Liver (tissue), 9 donors: ENCODE results near the gene MYO9A. TPM values are rescaled to one million over a fixed set of nuclear protein-coding genes. Genes with fewer than 3 reads are reported as not detected.

Experiments used
- DNase-seq: peaks from one replicate; pipeline ENCODE4 v3.0.0-alpha.2; 2017; ENCODE audit warnings: low spot score
- H3K27ac ChIP-seq, 2 donors: one replicate each; pipeline ENCODE4 v1.7.0; 2013; ENCODE audit warnings: inconsistent platforms in 2 of 2, low read length in 2 of 2, control low read depth in 1 of 2, low read depth in 1 of 2, mild to moderate bottlenecking in 1 of 2
- H3K27me3 ChIP-seq, 4 donors: one replicate each; pipeline versions ENCODE4 v1.6.1 to v1.7.0; 2013; ENCODE audit warnings: low read length in 3 of 4, inconsistent platforms in 1 of 4, mild to moderate bottlenecking in 1 of 4, moderate library complexity in 1 of 4; ENCODE audit not compliant: control insufficient read depth in 4 of 4, insufficient read depth in 4 of 4
- H3K36me3 ChIP-seq, 4 donors: one replicate each; pipeline versions ENCODE4 v1.6.1 to v1.7.0; 2013; ENCODE audit warnings: low read length in 3 of 4, mild to moderate bottlenecking in 3 of 4, low read depth in 1 of 4, moderate library complexity in 1 of 4; ENCODE audit not compliant: control insufficient read depth in 4 of 4, insufficient read depth in 3 of 4
- H3K4me1 ChIP-seq, 4 donors: one replicate each; pipeline versions ENCODE4 v1.6.1 to v1.7.0; 2013; ENCODE audit warnings: low read length in 3 of 4, mild to moderate bottlenecking in 3 of 4, moderate library complexity in 1 of 4; ENCODE audit not compliant: control insufficient read depth in 4 of 4, insufficient read depth in 4 of 4
- H3K4me3 ChIP-seq, 3 donors: one replicate each; pipeline versions ENCODE4 v1.6.1 to v1.7.0; 2013; ENCODE audit warnings: low read length in 3 of 3, control low read depth in 1 of 3, low read depth in 1 of 3, mild to moderate bottlenecking in 1 of 3
- H3K9ac ChIP-seq, 2 donors: one replicate each; pipeline ENCODE4 v1.7.0; 2013; ENCODE audit warnings: low read length in 2 of 2, mild to moderate bottlenecking in 2 of 2, moderate library complexity in 2 of 2, control low read depth in 1 of 2, low read depth in 1 of 2
- H3K9me3 ChIP-seq, 4 donors: one replicate each; pipeline versions ENCODE4 v1.6.1 to v1.7.0; 2013; ENCODE audit warnings: low read length in 3 of 4; ENCODE audit not compliant: control insufficient read depth in 4 of 4
- ATF3 ChIP-seq: IDR thresholded peaks from 2 replicates; pipeline ENCODE4 v1.6.1; 2016; ENCODE audit warnings: antibody characterized with exemption
- EGR1 ChIP-seq, 2 donors: IDR thresholded peaks; 2 replicates each; pipeline ENCODE4 v1.6.1; 2016 to 2018; ENCODE audit warnings: antibody characterized with exemption in 2 of 2, low read depth in 2 of 2
- FOXA1 ChIP-seq: IDR thresholded peaks from 2 replicates; pipeline ENCODE4 v1.6.1; 2016; ENCODE audit warnings: antibody characterized with exemption
- FOXA2 ChIP-seq: IDR thresholded peaks from 2 replicates; pipeline ENCODE4 v1.6.1; 2016; ENCODE audit warnings: antibody characterized with exemption
- GABPA ChIP-seq, 2 donors: IDR thresholded peaks in 1 of 2; conservative IDR thresholded peaks in 1 of 2; 2 replicates each; pipeline ENCODE4 v1.6.1; 2016; ENCODE audit warnings: antibody characterized with exemption in 2 of 2, mild to moderate bottlenecking in 1 of 2, moderate library complexity in 1 of 2
- HNF4A ChIP-seq, 2 donors: conservative IDR thresholded peaks; 2 replicates each; pipeline ENCODE4 v1.6.1; 2016; ENCODE audit warnings: antibody characterized with exemption in 2 of 2, mild to moderate bottlenecking in 2 of 2
- HNF4G ChIP-seq: IDR thresholded peaks from 2 replicates; pipeline ENCODE4 v1.6.1; 2016; ENCODE audit warnings: antibody characterized with exemption
- JUND ChIP-seq, 2 donors: IDR thresholded peaks; 2 replicates each; pipeline ENCODE4 v1.6.1; 2016; ENCODE audit warnings: antibody characterized with exemption in 2 of 2
- NR2F2 ChIP-seq: IDR thresholded peaks from 2 replicates; pipeline ENCODE4 v1.6.1; 2016; ENCODE audit warnings: antibody characterized with exemption
- RAD21 ChIP-seq, 2 donors: IDR thresholded peaks; 2 replicates each; pipeline ENCODE4 v1.6.1; 2016; ENCODE audit warnings: antibody characterized with exemption in 2 of 2, mild to moderate bottlenecking in 2 of 2
- SP1 ChIP-seq: IDR thresholded peaks from 2 replicates; pipeline ENCODE4 v1.6.1; 2018; ENCODE audit warnings: antibody characterized with exemption, mild to moderate bottlenecking
- TAF1 ChIP-seq: conservative IDR thresholded peaks from 2 replicates; pipeline ENCODE4 v1.6.1; 2016; ENCODE audit warnings: antibody characterized with exemption, mild to moderate bottlenecking
- YY1 ChIP-seq: IDR thresholded peaks from 2 replicates; pipeline ENCODE4 v1.6.1; 2016; ENCODE audit warnings: antibody characterized with exemption, mild to moderate bottlenecking
- WGBS: extraction: QIAGEN DNeasy Blood & Tissue Kit; methylation state at CpG from one replicate; pipeline ENCODE4 v1.1.7; 2013; 5-methylcytosine and 5-hydroxymethylcytosine counted together
- polyA plus RNA-seq, 2 donors: library from polyadenylated mRNA; stranded (reverse) in 1 of 2; unstranded in 1 of 2; fragments of 200-250 nt in 1 of 2; fragments of >200 nt in 1 of 2; fragmentation: Nextera tagmentation in 1 of 2; extraction: Ambion mirVana in 1 of 2; gene quantifications; one replicate each; pipeline versions ENCODE4 v1.2.1 to v1.2.3, GENCODE V29; 2013 to 2015
- total RNA-seq, 2 donors: library from RNA; depleted of rRNA; stranded (reverse); fragments of >200 nt; gene quantifications; one replicate each; pipeline ENCODE4 v1.2.3, GENCODE V29; 2014
- TF ChIP-seq, protein P1 (sequence below): fragments of 150-350 bp; IDR thresholded peaks from 2 replicates; pipeline ENCODE4 v1.5.1; 2017; ENCODE audit warnings: improper control_type of control experiment, low read depth, low read length; ENCODE audit not compliant: missing input control
- TF ChIP-seq, protein P2 (sequence below): IDR thresholded peaks from 2 replicates; pipeline ENCODE4 v1.6.1; 2016; ENCODE audit warnings: antibody characterized with exemption
- TF ChIP-seq, protein P3 (sequence below): IDR thresholded peaks from 2 replicates; pipeline ENCODE4 v1.6.1; 2016; ENCODE audit warnings: antibody characterized with exemption, mild to moderate bottlenecking
- TF ChIP-seq, protein P4 (sequence below): IDR thresholded peaks from 2 replicates; pipeline ENCODE4 v1.6.1; 2016; ENCODE audit warnings: antibody characterized with exemption
- donor health status: healthy.
- donor health status: healthy.
- donor health status: healthy.
- donor health status: healthy.
- donor health status: healthy.

MYO9A gene
- total and polyA plus RNA-seq, 4 donors: 1.4 to 14.9 (median 8.4) TPM

DNA sequence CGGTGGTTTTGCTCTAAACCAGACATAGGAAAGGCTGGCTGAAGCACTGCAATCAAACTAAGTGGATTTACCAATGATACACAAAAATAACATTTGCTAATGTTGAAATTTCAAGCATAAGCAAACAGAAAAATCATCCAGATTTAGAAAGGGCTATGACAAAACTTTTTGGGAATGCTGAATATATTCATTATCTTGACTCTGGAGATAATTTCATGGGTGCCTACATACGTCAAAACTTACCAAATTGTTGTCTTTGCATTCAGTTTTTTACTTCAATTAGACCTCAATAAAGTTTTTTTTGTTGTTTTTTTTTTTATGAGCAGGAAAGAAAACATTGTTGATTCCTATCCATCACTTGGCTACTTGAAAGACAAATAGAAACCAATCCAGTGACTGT is 166.8 kb downstream of the MYO9A start:
- TF ChIP-seq FOXA1 (no peak), JUND (IDR thresholded peaks at IDR 0.05) (no peak), YY1 (no peak), GABPA (IDR thresholded peaks at IDR 0.05 in 1 of 2, conservative IDR thresholded peaks at IDR 0.05 in 1 of 2) (no peak), EGR1 (IDR thresholded peaks at IDR 0.05; ENCODE audit: low read depth in 2 of 2) (no peak), HNF4G (no peak), ATF3 (no peak), RAD21 (IDR thresholded peaks at IDR 0.05) (no peak)
- TF ChIP-seq, protein P1, sequence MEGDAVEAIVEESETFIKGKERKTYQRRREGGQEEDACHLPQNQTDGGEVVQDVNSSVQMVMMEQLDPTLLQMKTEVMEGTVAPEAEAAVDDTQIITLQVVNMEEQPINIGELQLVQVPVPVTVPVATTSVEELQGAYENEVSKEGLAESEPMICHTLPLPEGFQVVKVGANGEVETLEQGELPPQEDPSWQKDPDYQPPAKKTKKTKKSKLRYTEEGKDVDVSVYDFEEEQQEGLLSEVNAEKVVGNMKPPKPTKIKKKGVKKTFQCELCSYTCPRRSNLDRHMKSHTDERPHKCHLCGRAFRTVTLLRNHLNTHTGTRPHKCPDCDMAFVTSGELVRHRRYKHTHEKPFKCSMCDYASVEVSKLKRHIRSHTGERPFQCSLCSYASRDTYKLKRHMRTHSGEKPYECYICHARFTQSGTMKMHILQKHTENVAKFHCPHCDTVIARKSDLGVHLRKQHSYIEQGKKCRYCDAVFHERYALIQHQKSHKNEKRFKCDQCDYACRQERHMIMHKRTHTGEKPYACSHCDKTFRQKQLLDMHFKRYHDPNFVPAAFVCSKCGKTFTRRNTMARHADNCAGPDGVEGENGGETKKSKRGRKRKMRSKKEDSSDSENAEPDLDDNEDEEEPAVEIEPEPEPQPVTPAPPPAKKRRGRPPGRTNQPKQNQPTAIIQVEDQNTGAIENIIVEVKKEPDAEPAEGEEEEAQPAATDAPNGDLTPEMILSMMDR: no peak
- TF ChIP-seq, protein P2, sequence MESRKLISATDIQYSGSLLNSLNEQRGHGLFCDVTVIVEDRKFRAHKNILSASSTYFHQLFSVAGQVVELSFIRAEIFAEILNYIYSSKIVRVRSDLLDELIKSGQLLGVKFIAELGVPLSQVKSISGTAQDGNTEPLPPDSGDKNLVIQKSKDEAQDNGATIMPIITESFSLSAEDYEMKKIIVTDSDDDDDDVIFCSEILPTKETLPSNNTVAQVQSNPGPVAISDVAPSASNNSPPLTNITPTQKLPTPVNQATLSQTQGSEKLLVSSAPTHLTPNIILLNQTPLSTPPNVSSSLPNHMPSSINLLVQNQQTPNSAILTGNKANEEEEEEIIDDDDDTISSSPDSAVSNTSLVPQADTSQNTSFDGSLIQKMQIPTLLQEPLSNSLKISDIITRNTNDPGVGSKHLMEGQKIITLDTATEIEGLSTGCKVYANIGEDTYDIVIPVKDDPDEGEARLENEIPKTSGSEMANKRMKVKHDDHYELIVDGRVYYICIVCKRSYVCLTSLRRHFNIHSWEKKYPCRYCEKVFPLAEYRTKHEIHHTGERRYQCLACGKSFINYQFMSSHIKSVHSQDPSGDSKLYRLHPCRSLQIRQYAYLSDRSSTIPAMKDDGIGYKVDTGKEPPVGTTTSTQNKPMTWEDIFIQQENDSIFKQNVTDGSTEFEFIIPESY: no peak
- TF ChIP-seq, protein P3, sequence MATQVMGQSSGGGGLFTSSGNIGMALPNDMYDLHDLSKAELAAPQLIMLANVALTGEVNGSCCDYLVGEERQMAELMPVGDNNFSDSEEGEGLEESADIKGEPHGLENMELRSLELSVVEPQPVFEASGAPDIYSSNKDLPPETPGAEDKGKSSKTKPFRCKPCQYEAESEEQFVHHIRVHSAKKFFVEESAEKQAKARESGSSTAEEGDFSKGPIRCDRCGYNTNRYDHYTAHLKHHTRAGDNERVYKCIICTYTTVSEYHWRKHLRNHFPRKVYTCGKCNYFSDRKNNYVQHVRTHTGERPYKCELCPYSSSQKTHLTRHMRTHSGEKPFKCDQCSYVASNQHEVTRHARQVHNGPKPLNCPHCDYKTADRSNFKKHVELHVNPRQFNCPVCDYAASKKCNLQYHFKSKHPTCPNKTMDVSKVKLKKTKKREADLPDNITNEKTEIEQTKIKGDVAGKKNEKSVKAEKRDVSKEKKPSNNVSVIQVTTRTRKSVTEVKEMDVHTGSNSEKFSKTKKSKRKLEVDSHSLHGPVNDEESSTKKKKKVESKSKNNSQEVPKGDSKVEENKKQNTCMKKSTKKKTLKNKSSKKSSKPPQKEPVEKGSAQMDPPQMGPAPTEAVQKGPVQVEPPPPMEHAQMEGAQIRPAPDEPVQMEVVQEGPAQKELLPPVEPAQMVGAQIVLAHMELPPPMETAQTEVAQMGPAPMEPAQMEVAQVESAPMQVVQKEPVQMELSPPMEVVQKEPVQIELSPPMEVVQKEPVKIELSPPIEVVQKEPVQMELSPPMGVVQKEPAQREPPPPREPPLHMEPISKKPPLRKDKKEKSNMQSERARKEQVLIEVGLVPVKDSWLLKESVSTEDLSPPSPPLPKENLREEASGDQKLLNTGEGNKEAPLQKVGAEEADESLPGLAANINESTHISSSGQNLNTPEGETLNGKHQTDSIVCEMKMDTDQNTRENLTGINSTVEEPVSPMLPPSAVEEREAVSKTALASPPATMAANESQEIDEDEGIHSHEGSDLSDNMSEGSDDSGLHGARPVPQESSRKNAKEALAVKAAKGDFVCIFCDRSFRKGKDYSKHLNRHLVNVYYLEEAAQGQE: no peak
- Histone ChIP-seq H3K4me1 (no peaks in the 10 kb centered on the region), H3K9ac (no peak overlapping the region), H3K9me3 (no peaks in the 10 kb centered on the region), H3K27ac (no peak overlapping the region), H3K27me3 (no peaks in the 10 kb centered on the region), H3K4me3 (no peak overlapping the region), H3K36me3 (peaks cover 0 to 4% (median 0%) of the 10 kb centered on the region in 4 donors)
- 89% methylated on average over 2 of the region's 2 CpGs for WGBS
- DNase-seq: no peak

DNA sequence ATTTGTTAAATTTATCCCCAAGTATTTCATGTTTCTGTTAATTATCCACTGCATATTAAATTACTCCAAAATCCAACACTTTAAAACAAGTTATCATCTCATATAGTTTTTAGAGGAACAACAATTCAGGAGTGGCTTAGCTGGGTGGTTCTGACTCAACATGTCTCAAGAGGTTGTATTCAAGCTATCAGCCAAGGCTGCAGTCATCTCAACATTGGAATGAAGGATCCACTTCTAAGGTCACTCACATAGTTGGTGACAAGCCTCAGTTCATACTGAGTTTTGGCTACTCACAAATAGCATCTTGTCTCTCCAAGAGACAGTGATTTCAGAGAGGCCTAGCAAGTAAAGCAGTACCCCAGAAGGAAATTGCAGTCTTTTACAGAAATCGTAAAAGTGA is 172.9 kb downstream of the MYO9A start:
- WGBS: 96% methylated on average over 1 of the region's 1 CpG
- DNase-seq: no peak
- H3K36me3 ChIP-seq: no peaks in the 10 kb centered on the region
- H3K27me3 ChIP-seq: no peaks in the 10 kb centered on the region
- no peak overlapping the region for H3K9ac ChIP-seq
- no peaks in the 10 kb centered on the region for H3K9me3 ChIP-seq
- no peak overlapping the region for H3K4me3 ChIP-seq
- no peaks in the 10 kb centered on the region for H3K4me1 ChIP-seq
- H3K27ac ChIP-seq: no peak overlapping the region
- TF ChIP-seq HNF4G: no peak
- no peak for TF ChIP-seq HNF4A (conservative IDR thresholded peaks at IDR 0.05)
- no peak for TF ChIP-seq SP1
- TF ChIP-seq FOXA2: no peak
- no peak for TF ChIP-seq EGR1 (IDR thresholded peaks at IDR 0.05; ENCODE audit: low read depth in 2 of 2)
- TF ChIP-seq YY1: no peak
- TF ChIP-seq JUND (IDR thresholded peaks at IDR 0.05): no peak
- TF ChIP-seq, protein P4, sequence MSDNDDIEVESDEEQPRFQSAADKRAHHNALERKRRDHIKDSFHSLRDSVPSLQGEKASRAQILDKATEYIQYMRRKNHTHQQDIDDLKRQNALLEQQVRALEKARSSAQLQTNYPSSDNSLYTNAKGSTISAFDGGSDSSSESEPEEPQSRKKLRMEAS: no peak
- TF ChIP-seq TAF1: no peak
- TF ChIP-seq, protein P1: no peak
- TF ChIP-seq GABPA (IDR thresholded peaks at IDR 0.05 in 1 of 2, conservative IDR thresholded peaks at IDR 0.05 in 1 of 2): no peak
- no peak for TF ChIP-seq RAD21 (IDR thresholded peaks at IDR 0.05)
- no peak for TF ChIP-seq FOXA1
- TF ChIP-seq ATF3: no peak
- no peak for TF ChIP-seq NR2F2
- TF ChIP-seq, protein P3: no peak
